SK-N-SH treated with all-trans-retinoic acid at 6 μM for 48 hours (cell line): ENCODE results near the gene HSPG2.

Source experiments
- ATAC-seq: fragments of 200-7000 bp; cut with Tn5 transposase; 3 replicates; pipeline ENCODE4 v1.9.1; 2020; ENCODE audit warnings: mild to moderate bottlenecking, moderate library complexity
- ARNTL ChIP-seq: fragments of 450-650 bp; formaldehyde crosslinking; IDR thresholded peaks from 2 replicates; pipeline ENCODE4 v1.5.0; 2020; ENCODE audit warnings: low read depth, mild to moderate bottlenecking, moderate library complexity, borderline replicate concordance
- BACH2 ChIP-seq: fragments of 250-450 bp; sonication (Bioruptor Pico); IDR thresholded peaks from 2 replicates; pipeline ENCODE4 v1.9.0; 2021; ENCODE audit warnings: mild to moderate bottlenecking, borderline replicate concordance
- CSDC2 ChIP-seq: fragments of 250-450 bp; sonication (Bioruptor Pico); IDR thresholded peaks from 2 replicates; pipeline ENCODE4 v1.5.0; 2020; ENCODE audit warnings: mild to moderate bottlenecking, moderate library complexity
- ESRRG ChIP-seq: fragments of 250-450 bp; sonication (Bioruptor Pico); IDR thresholded peaks from 2 replicates; pipeline ENCODE4 v1.6.1; 2021; ENCODE audit warnings: mild to moderate bottlenecking
- GLIS3 ChIP-seq: fragments of 250-450 bp; sonication (Bioruptor Pico); IDR thresholded peaks from 2 replicates; pipeline ENCODE4 v1.5.0; 2020; ENCODE audit warnings: mild to moderate bottlenecking, moderate library complexity
- ISL1 ChIP-seq: fragments of 250-450 bp; sonication (Bioruptor Pico); IDR thresholded peaks from 2 replicates; pipeline ENCODE4 v2.1.2; 2022; ENCODE audit warnings: mild to moderate bottlenecking, moderate library complexity
- OSR1 ChIP-seq: fragments of 250-450 bp; sonication (Bioruptor Pico); IDR thresholded peaks from 2 replicates; pipeline ENCODE4 v1.8.0; 2022; ENCODE audit warnings: moderate library complexity, mild to moderate bottlenecking, inconsistent platforms
- PATZ1 ChIP-seq: fragments of 250-450 bp; sonication (Bioruptor Pico); IDR thresholded peaks from 2 replicates; pipeline ENCODE4 v1.8.0; 2020; ENCODE audit warnings: mild to moderate bottlenecking, moderate library complexity, borderline replicate concordance
- POU6F1 ChIP-seq: fragments of 250-450 bp; sonication (Bioruptor Pico); IDR thresholded peaks from 2 replicates; pipeline ENCODE4 v1.8.0; 2021; ENCODE audit warnings: low read depth, mild to moderate bottlenecking, moderate library complexity, borderline replicate concordance
- PPARA ChIP-seq: fragments of 250-450 bp; sonication (Bioruptor Pico); IDR thresholded peaks from 2 replicates; pipeline ENCODE4 v1.5.0; 2020; ENCODE audit warnings: mild to moderate bottlenecking, borderline replicate concordance
- RARB ChIP-seq: fragments of 250-450 bp; sonication (Bioruptor Pico); IDR thresholded peaks from 2 replicates; pipeline ENCODE4 v1.8.0; 2021; ENCODE audit warnings: mild to moderate bottlenecking, moderate library complexity
- SNAI2 ChIP-seq: fragments of 250-450 bp; sonication (Bioruptor Pico); IDR thresholded peaks from 2 replicates; pipeline ENCODE4 v1.5.0; 2020; ENCODE audit warnings: mild to moderate bottlenecking, moderate library complexity
- TCF4 ChIP-seq: fragments of 250-450 bp; sonication (Bioruptor Pico); IDR thresholded peaks from 2 replicates; pipeline ENCODE4 v1.8.0; 2021; ENCODE audit warnings: mild to moderate bottlenecking, moderate library complexity, borderline replicate concordance
- TOX ChIP-seq: fragments of 250-450 bp; sonication (Bioruptor Pico); IDR thresholded peaks from 2 replicates; pipeline ENCODE4 v1.8.0; 2021; ENCODE audit warnings: mild to moderate bottlenecking, moderate library complexity, borderline replicate concordance
- ZC3H10 ChIP-seq: fragments of 250-450 bp; sonication (Bioruptor Pico); IDR thresholded peaks from 2 replicates; pipeline ENCODE4 v1.5.1; 2021; ENCODE audit warnings: mild to moderate bottlenecking, moderate library complexity
- ZFP3 ChIP-seq: fragments of 250-450 bp; sonication (Bioruptor Pico); IDR thresholded peaks from 2 replicates; pipeline ENCODE4 v1.5.0; 2020; ENCODE audit warnings: mild to moderate bottlenecking, moderate library complexity
- ZFP30 ChIP-seq: fragments of 450-650 bp; formaldehyde crosslinking; IDR thresholded peaks from 2 replicates; pipeline ENCODE4 v1.5.0; 2022; ENCODE audit warnings: mild to moderate bottlenecking, moderate library complexity
- ZNF565 ChIP-seq: fragments of 450-650 bp; formaldehyde crosslinking; conservative IDR thresholded peaks from 2 replicates; pipeline ENCODE4 v1.5.0; 2020; ENCODE audit warnings: low read depth, mild to moderate bottlenecking, moderate library complexity
- ZNF70 ChIP-seq: fragments of 450-650 bp; formaldehyde crosslinking; IDR thresholded peaks from 2 replicates; pipeline ENCODE4 v1.5.0; 2020; ENCODE audit warnings: mild to moderate bottlenecking, moderate library complexity
- ZNF8 ChIP-seq: fragments of 450-650 bp; formaldehyde crosslinking; IDR thresholded peaks from 2 replicates; pipeline ENCODE4 v1.5.0; 2020; ENCODE audit warnings: mild to moderate bottlenecking, moderate library complexity
- TF ChIP-seq, protein P1 (sequence below): fragments of 250-450 bp; sonication (Bioruptor Pico); IDR thresholded peaks from 2 replicates; pipeline ENCODE4 v1.5.1; 2021; ENCODE audit warnings: mild to moderate bottlenecking, moderate library complexity
- TF ChIP-seq, protein P2 (sequence below): fragments of 250-450 bp; sonication (Bioruptor Pico); IDR thresholded peaks from 2 replicates; pipeline ENCODE4 v1.5.1; 2020; ENCODE audit warnings: low read depth, mild to moderate bottlenecking, moderate library complexity

Gene HSPG2

DNA sequence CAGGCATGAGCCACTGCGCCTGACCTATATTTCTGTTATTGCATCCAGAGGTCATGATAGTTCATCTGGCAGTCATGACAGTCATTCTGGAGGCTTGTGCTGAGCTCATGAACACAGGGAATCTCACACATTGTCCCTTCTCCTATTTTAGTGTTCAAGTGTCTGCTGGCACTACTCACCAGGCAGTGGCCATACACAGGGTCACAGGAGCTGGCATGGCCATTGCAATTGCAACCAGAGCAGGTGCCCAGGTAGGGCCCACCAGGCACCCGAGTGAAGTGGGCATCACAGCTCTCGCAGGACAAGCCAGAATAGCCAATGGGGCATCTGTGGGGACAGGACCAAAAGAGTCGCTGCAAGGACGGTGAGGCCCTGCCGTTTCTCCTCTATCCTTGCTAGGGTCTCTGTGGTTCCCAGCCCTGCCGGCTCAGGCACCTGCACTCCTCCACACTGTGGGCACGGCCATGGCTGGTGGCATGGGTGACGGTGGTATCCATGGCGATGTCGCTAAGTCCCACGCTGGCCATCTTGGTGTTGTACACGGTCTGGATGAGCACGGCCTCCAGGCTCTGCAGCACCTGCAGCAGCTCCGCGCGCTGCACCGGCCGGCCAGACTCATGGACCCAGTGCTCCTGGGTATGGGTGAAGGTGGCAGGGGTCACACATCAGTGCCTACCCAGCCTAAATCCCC lies 57.0 kb downstream of the HSPG2 start:
- no peak for TF ChIP-seq CSDC2 (CRISPR knock-in tag)
- TF ChIP-seq, protein P1, sequence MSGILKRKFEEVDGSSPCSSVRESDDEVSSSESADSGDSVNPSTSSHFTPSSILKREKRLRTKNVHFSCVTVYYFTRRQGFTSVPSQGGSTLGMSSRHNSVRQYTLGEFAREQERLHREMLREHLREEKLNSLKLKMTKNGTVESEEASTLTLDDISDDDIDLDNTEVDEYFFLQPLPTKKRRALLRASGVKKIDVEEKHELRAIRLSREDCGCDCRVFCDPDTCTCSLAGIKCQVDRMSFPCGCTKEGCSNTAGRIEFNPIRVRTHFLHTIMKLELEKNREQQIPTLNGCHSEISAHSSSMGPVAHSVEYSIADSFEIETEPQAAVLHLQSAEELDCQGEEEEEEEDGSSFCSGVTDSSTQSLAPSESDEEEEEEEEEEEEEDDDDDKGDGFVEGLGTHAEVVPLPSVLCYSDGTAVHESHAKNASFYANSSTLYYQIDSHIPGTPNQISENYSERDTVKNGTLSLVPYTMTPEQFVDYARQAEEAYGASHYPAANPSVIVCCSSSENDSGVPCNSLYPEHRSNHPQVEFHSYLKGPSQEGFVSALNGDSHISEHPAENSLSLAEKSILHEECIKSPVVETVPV (CRISPR knock-in tag), result no peak
- no peak for TF ChIP-seq ZNF70 (CRISPR knock-in tag)
- no peak for TF ChIP-seq ZNF8 (CRISPR knock-in tag)
- TF ChIP-seq GLIS3 (CRISPR knock-in tag), result no peak
- TF ChIP-seq BACH2, result no peak
- no peak for ATAC-seq

- no peak for ATAC-seq
- no peak for TF ChIP-seq ZNF8 (CRISPR knock-in tag)
These were observed 58.2 kb downstream of the HSPG2 start for GRCh38 chr1:21878840-21879478.

- TF ChIP-seq ISL1 (CRISPR knock-in tag) (no peak), ESRRG (CRISPR knock-in tag) (no peak), TOX (CRISPR knock-in tag) (no peak), ARNTL (CRISPR knock-in tag) (no peak), ZNF70 (CRISPR knock-in tag) (no peak), CSDC2 (CRISPR knock-in tag) (no peak), TCF4 (CRISPR knock-in tag) (no peak), OSR1 (no peak), ZNF565 (CRISPR knock-in tag) (no peak), ZFP30 (CRISPR knock-in tag) (no peak), POU6F1 (no peak), BACH2 (no peak), PATZ1 (CRISPR knock-in tag) (no peak), ZC3H10 (CRISPR knock-in tag) (no peak), SNAI2 (no peak), RARB (no peak)
- TF ChIP-seq, protein P1 (CRISPR knock-in tag), result no peak
- TF ChIP-seq, protein P2, sequence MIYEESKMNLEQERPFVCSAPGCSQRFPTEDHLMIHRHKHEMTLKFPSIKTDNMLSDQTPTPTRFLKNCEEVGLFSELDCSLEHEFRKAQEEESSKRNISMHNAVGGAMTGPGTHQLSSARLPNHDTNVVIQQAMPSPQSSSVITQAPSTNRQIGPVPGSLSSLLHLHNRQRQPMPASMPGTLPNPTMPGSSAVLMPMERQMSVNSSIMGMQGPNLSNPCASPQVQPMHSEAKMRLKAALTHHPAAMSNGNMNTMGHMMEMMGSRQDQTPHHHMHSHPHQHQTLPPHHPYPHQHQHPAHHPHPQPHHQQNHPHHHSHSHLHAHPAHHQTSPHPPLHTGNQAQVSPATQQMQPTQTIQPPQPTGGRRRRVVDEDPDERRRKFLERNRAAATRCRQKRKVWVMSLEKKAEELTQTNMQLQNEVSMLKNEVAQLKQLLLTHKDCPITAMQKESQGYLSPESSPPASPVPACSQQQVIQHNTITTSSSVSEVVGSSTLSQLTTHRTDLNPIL, result no peak
- no peak for ATAC-seq
These were observed 58.9 kb downstream of the HSPG2 start for GRCh38 chr1:21878009-21878773.

DNA sequence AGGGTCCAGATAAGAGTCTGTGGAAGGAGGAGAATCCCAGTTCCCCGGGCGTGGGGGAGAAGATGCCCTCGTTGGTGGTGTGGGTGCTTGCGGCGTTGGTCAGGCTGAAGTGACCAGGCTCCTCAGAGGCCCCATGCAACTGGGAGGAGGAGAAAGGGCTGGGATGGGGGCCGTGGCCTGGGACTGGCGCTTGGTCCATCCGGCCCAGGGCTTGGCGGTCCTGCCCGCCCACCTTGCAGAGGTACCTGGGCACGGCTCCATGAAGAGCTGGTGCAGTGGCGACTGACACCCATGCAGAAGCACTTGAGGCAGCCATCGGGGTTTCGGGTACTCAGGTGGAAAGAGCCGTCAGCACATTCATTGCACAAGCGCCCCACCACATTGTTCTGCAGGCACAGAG lies 60.8 kb downstream of the HSPG2 start:
- TF ChIP-seq TCF4 (CRISPR knock-in tag) (no peak), RARB (no peak), ARNTL (CRISPR knock-in tag) (no peak), SNAI2 (no peak), CSDC2 (CRISPR knock-in tag) (no peak), ZNF565 (CRISPR knock-in tag) (no peak), TOX (CRISPR knock-in tag) (no peak), ZC3H10 (CRISPR knock-in tag) (no peak), POU6F1 (no peak), PPARA (no peak), ISL1 (CRISPR knock-in tag) (no peak), ZFP3 (CRISPR knock-in tag) (no peak)
- ATAC-seq, result no peak
